OCI-LY1 (cell line): ENCODE results near the gene MYEOV.

Source experiments
- CTCF ChIP-seq: fragments of 200-600 bp; sonication (generic), shearing (Covaris generic); IDR thresholded peaks from 2 replicates; pipeline ENCODE4 v1.5.1; 2017; ENCODE audit warnings: mild to moderate bottlenecking, antibody characterized with exemption, low read length, moderate library complexity, mixed read lengths
- EZH2 ChIP-seq: fragments of 200-600 bp; sonication (generic), shearing (Covaris generic); IDR thresholded peaks from 2 replicates; pipeline ENCODE4 v1.8.0; 2017; ENCODE audit warnings: borderline replicate concordance, mixed run types, mild to moderate bottlenecking, antibody characterized with exemption, low read length, moderate library complexity, mixed read lengths

- TF ChIP-seq CTCF (no peak), EZH2 (no peak)
These were observed 10.7 kb downstream of the MYEOV start for GRCh38 chr11:69304686-69305085.
